Head of caudate nucleus (tissue), 42 donors: ENCODE measurements around the gene RFX5.

Source experiments
- DNase-seq, 42 donors: peaks; one replicate each; pipeline versions ENCODE4 v3.0.0 to v3.0.0-alpha.2; 2020 to 2021; ENCODE audit warnings: mixed read lengths in 7 of 42
- intact Hi-C: fragments of 100-400 bp; cut with DNase I; formaldehyde crosslinking; loops from one replicate; pipeline ENCODE4 v1.15.0; 2022

RFX5 gene

GRCh38 chr1:151327903-151328674 is 19.0 kb downstream of the RFX5 start:
- intact Hi-C loops, result no loop called here
- DNase-seq, result peak in 31 of 42 donors; percentile 4 to 62 (median 24)

- intact Hi-C loops, result no loop called here
- DNase-seq, result peak; percentile 69 to 97 (median 92)
These were observed 19.7 kb downstream of the RFX5 start, which contains the start of gene PI4KB for GRCh38 chr1:151327223-151327902. Gene PI4KB (minus strand): TSS chr1:151327416. CDS start chr1:151316481, 10,935 bp downstream.

GRCh38 chr1:151326619-151327222 is 20.3 kb downstream of the RFX5 start:
- peak; percentile 25 to 80 (median 60) for DNase-seq
- intact Hi-C loops, result no loop called here

GRCh38 chr1:151325646-151326429 is 21.2 kb downstream of the RFX5 start:
- intact Hi-C loops, result no loop called here
- DNase-seq, result no peak

GRCh38 chr1:151325231-151325630 is 21.8 kb downstream of the RFX5 start:
- intact Hi-C loops, result no loop called here
- DNase-seq, result no peak

- DNase-seq, result no peak
- intact Hi-C loops, result no loop called here
These were observed 22.6 kb downstream of the RFX5 start for GRCh38 chr1:151324390-151324930.

- intact Hi-C loops, result no loop called here
- DNase-seq, result no peak
These were observed 28.1 kb downstream of the RFX5 start for GRCh38 chr1:151318975-151319374.

- DNase-seq, result no peak
- intact Hi-C loops, result no loop called here
These were observed 31.4 kb downstream of the RFX5 start for GRCh38 chr1:151315565-151316235.

- peak; percentile 77 to 98 (median 91) for DNase-seq
- intact Hi-C loops, result no loop called here
These were observed 32.7 kb downstream of the RFX5 start for GRCh38 chr1:151314137-151314875.

GRCh38 chr1:151313501-151313900 is 33.6 kb downstream of the RFX5 start:
- intact Hi-C loops, result no loop called here
- peak in 2 of 42 donors; percentile 41 to 51 for DNase-seq

GRCh38 chr1:151312826-151313225 is 34.2 kb downstream of the RFX5 start:
- intact Hi-C loops, result no loop called here
- DNase-seq, result no peak

- no peak for DNase-seq
- intact Hi-C loops, result no loop called here
These were observed 34.6 kb downstream of the RFX5 start for GRCh38 chr1:151312411-151312810.

GRCh38 chr1:151311589-151312331 is 35.3 kb downstream of the RFX5 start:
- DNase-seq, result peak; percentile 34 to 97 (median 80)
- intact Hi-C loops, result no loop called here

- intact Hi-C loops, result no loop called here
- DNase-seq, result no peak
These were observed 36.0 kb downstream of the RFX5 start for GRCh38 chr1:151311011-151311410.

GRCh38 chr1:151309811-151310323 is 37.2 kb downstream of the RFX5 start:
- intact Hi-C loops, result no loop called here
- no peak for DNase-seq

GRCh38 chr1:151294742-151295462 is 52.1 kb downstream of the RFX5 start:
- DNase-seq, result peak in 30 of 42 donors; percentile 31 to 83 (median 63)
- intact Hi-C loops, result loop anchor here (10.0 kb wide), 1 partner anchor 100 kb away; the partner anchor contains the start of gene PSMB4
